Kidney glomerular epithelial cell (primary cell): ENCODE results near the gene CRYGD.
"Not testable (repeated sequence)": the region's sequence is repeated elsewhere in the genome, so short reads cannot be mapped to it uniquely, and the experiment has no call there.

Experiments
- DNase-seq: peaks from one replicate; lab custom pipeline; 2025; lab: John Stamatoyannopoulos, UW

CRYGD gene

GRCh38 chr2:208124013-208124715 is at the start of gene CRYGD:
Gene CRYGD, minus strand, starts transcription at chr2:208124524. Its CDS starts 51 bp downstream, at chr2:208124473.
- not testable (repeated sequence) for DNase-seq

- DNase-seq, result no peak
These were observed 47.8 kb upstream of the CRYGD start for GRCh38 chr2:208172125-208172524.

GRCh38 chr2:208164951-208165755 is 40.8 kb upstream of the CRYGD start:
- DNase-seq, result no peak

- DNase-seq, result no peak
These were observed 39.2 kb upstream of the CRYGD start, which contains the start of gene CRYGA for GRCh38 chr2:208163489-208163888. Gene CRYGA, minus strand, starts transcription at chr2:208163589. Its CDS starts 33 bp downstream, at chr2:208163556.

GRCh38 chr2:208156439-208156838 is 32.1 kb upstream of the CRYGD start:
- DNase-seq, result no peak

- no peak for DNase-seq
These were observed 28.8 kb upstream of the CRYGD start for GRCh38 chr2:208153156-208153555.

- no peak for DNase-seq
These were observed 26.6 kb upstream of the CRYGD start for GRCh38 chr2:208150956-208151355.

- DNase-seq, result no peak
These were observed 25.8 kb upstream of the CRYGD start for GRCh38 chr2:208150094-208150493.

- no peak for DNase-seq
These were observed 24.5 kb upstream of the CRYGD start for GRCh38 chr2:208148803-208149202.

GRCh38 chr2:208147759-208148158 is 23.4 kb upstream of the CRYGD start:
- DNase-seq, result no peak

- no peak for DNase-seq
These were observed 22.7 kb upstream of the CRYGD start for GRCh38 chr2:208147008-208147407.

GRCh38 chr2:208146006-208146405 is 21.7 kb upstream of the CRYGD start, which contains the start of gene CRYGB:
Gene CRYGB, minus strand, starts transcription at chr2:208146158. Its CDS starts 38 bp downstream, at chr2:208146120.
- no peak for DNase-seq

GRCh38 chr2:208142925-208143799 is 18.8 kb upstream of the CRYGD start:
- no peak for DNase-seq

- DNase-seq, result no peak
These were observed 18.1 kb upstream of the CRYGD start for GRCh38 chr2:208142240-208142924.

- no peak for DNase-seq
These were observed 15.1 kb upstream of the CRYGD start for GRCh38 chr2:208139447-208139846.

GRCh38 chr2:208138334-208138733 is 14.0 kb upstream of the CRYGD start:
- not testable (repeated sequence) for DNase-seq

- DNase-seq, result no peak
These were observed 12.4 kb upstream of the CRYGD start for GRCh38 chr2:208136716-208137094.

- DNase-seq, result no peak
These were observed 11.7 kb upstream of the CRYGD start for GRCh38 chr2:208135794-208136715.

- no peak for DNase-seq
These were observed 10.7 kb upstream of the CRYGD start for GRCh38 chr2:208134928-208135586.

GRCh38 chr2:208130712-208131110 is 6.4 kb upstream of the CRYGD start:
- no peak for DNase-seq
